Vagina (tissue), 2 donors: Measurements from ENCODE around the gene CDH24. TPM values are rescaled to one million over a fixed set of nuclear protein-coding genes. Genes with fewer than 3 reads are reported as not detected.

ENCODE experiments used
- DNase-seq, 2 donors: peaks; one replicate each; pipeline ENCODE4 v3.0.0-alpha.2; 2017; ENCODE audit errors: extremely low spot score in 2 of 2
- H3K27ac ChIP-seq: fragments of 200-600 bp; sonication (generic); one replicate; pipeline ENCODE4 v1.5.1; 2019
- H3K27me3 ChIP-seq: fragments of 200-600 bp; sonication (generic); one replicate; pipeline ENCODE4 v1.5.1; 2019
- H3K36me3 ChIP-seq, 2 donors: fragments of 200-600 bp; sonication (generic); one replicate each; pipeline ENCODE4 v1.5.1; 2017 to 2019
- H3K4me1 ChIP-seq: fragments of 200-600 bp; sonication (generic); one replicate; pipeline ENCODE4 v1.5.1; 2019
- H3K4me3 ChIP-seq, 2 donors: fragments of 200-600 bp; sonication (generic); 1 replicate in 1 of 2; 2 replicates in 1 of 2; pipeline ENCODE4 v1.5.1; 2016 to 2019
- H3K9me3 ChIP-seq: fragments of 200-600 bp; sonication (generic); one replicate; pipeline ENCODE4 v1.5.1; 2019
- POLR2A ChIP-seq, 2 donors: fragments of 450-650 bp; IDR thresholded peaks; one replicate each; pipeline ENCODE4 v1.6.1; 2017; ENCODE audit warnings: antibody characterized with exemption in 2 of 2, mild to moderate bottlenecking in 2 of 2, moderate library complexity in 2 of 2
- POLR2AphosphoS5 ChIP-seq, 2 donors: sonication (generic); formaldehyde crosslinking; IDR thresholded peaks; one replicate each; pipeline ENCODE4 v1.9.0; 2017; ENCODE audit warnings: antibody characterized with exemption in 2 of 2, mild to moderate bottlenecking in 2 of 2, low read depth in 1 of 2; ENCODE audit not compliant: insufficient read depth in 1 of 2
- intact Hi-C: fragments of 100-400 bp; cut with DNase I; formaldehyde crosslinking; loops from one replicate; pipeline ENCODE4 v1.15.1; 2023
- total RNA-seq: library from RNA; depleted of rRNA; stranded (reverse); fragments of >200 nt; gene quantifications from one replicate; pipeline ENCODE4 v1.2.3, GENCODE V29; 2016
- TF ChIP-seq, protein P1 (sequence below), 3 experiments: fragments of 450-650 bp in 2 of 3; fragments of 200-600 bp in 1 of 3; sonication (generic) in 1 of 3; IDR thresholded peaks; one replicate each; pipeline ENCODE4 v1.5.1; 2017 to 2019; ENCODE audit warnings: antibody characterized with exemption in 3 of 3, mild to moderate bottlenecking in 2 of 3, moderate library complexity in 2 of 3

The CDH24 gene
- total RNA-seq, 1 donor from 2014 or later = 5.4 TPM

DNA sequence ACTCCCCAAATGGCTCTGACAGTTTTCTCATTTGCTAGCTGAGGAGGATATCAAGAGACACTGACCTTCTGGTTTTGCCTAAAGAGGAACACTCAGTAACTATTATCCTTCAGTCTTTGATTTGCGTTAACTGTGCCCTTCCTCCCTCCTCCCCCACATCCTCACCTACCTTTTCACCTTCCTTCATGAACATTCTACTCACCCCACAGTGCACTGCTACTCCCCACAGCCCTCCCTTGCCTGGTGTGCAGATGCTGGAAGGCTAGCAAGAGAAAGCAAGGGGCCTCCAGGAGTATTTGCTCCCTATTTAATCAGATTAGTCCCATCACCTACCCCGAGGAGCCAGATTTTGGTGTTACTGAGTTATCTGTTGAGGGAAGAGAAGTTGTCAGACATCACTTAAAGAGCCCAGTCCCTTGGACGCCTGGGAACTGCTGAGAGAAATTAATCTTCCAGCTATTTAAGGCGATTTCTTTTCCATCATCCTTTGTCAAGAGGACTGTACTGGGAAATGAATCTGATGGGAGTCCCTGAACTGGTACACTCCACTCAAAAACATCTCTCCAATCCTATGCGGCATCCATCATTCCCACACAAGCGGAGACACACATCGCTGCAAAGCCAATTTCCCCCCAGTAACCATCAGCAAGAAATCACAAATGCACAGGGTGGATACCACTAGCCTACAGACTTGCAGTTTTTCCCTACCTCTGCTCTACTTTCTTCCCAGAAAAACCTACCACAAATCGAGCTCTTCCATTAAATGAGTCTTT, 34.1 kb downstream of the CDH24 start:
- no peaks in the 10 kb centered on the region for H3K4me1 ChIP-seq
- no peaks in the 10 kb centered on the region for H3K9me3 ChIP-seq
- H3K4me3 ChIP-seq = no peak overlapping the region
- DNase-seq = no peak
- H3K27ac ChIP-seq = no peak overlapping the region
- intact Hi-C loops = no loop called here
- no peaks in the 10 kb centered on the region for H3K27me3 ChIP-seq
- H3K36me3 ChIP-seq = peaks cover 0 to 16% of the 10 kb centered on the region in 2 donors
- TF ChIP-seq, protein P1, sequence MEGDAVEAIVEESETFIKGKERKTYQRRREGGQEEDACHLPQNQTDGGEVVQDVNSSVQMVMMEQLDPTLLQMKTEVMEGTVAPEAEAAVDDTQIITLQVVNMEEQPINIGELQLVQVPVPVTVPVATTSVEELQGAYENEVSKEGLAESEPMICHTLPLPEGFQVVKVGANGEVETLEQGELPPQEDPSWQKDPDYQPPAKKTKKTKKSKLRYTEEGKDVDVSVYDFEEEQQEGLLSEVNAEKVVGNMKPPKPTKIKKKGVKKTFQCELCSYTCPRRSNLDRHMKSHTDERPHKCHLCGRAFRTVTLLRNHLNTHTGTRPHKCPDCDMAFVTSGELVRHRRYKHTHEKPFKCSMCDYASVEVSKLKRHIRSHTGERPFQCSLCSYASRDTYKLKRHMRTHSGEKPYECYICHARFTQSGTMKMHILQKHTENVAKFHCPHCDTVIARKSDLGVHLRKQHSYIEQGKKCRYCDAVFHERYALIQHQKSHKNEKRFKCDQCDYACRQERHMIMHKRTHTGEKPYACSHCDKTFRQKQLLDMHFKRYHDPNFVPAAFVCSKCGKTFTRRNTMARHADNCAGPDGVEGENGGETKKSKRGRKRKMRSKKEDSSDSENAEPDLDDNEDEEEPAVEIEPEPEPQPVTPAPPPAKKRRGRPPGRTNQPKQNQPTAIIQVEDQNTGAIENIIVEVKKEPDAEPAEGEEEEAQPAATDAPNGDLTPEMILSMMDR (IDR thresholded peaks at IDR 0.05) = no peak
- TF ChIP-seq POLR2AphosphoS5 (IDR thresholded peaks at IDR 0.05; ENCODE audit: insufficient read depth in 1 of 2, low read depth in 1 of 2) (no peak), POLR2A (IDR thresholded peaks at IDR 0.05) (no peak)

DNA sequence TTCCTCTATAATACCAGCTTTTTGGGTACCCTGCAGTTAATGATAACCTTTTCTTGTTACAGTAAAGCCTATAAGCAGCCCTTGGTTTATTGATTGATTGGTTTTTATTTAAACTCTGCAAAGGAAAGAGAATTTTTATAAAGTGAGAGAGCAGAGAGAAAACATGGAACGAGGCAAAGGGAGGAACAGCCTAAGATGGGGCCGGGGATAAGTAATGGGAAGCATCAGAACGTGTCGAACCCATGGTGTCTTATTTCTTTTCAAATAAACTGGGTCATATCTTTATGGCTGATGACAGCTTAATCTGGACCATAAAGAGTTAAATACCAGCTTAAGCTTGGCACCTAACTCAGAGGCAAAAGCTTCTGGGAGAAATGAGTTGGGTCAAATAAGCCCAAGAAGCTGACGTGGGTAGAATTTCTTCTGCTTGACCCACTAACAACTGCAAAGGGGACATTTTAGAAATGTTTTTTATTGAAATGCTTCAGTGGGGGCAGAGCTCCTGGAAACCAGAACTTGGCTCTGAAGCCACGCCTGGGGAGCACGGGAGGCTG, 35.4 kb downstream of the CDH24 start:
- Histone ChIP-seq H3K27ac (no peak overlapping the region), H3K36me3 (peaks cover 0 to 16% of the 10 kb centered on the region in 2 donors), H3K4me1 (no peaks in the 10 kb centered on the region), H3K4me3 (no peak overlapping the region), H3K9me3 (no peaks in the 10 kb centered on the region), H3K27me3 (no peaks in the 10 kb centered on the region)
- intact Hi-C loops = no loop called here
- no peak for TF ChIP-seq POLR2A (IDR thresholded peaks at IDR 0.05)
- TF ChIP-seq POLR2AphosphoS5 (IDR thresholded peaks at IDR 0.05; ENCODE audit: insufficient read depth in 1 of 2, low read depth in 1 of 2) = no peak
- TF ChIP-seq, protein P1 (IDR thresholded peaks at IDR 0.05) = no peak
- DNase-seq = no peak

DNA sequence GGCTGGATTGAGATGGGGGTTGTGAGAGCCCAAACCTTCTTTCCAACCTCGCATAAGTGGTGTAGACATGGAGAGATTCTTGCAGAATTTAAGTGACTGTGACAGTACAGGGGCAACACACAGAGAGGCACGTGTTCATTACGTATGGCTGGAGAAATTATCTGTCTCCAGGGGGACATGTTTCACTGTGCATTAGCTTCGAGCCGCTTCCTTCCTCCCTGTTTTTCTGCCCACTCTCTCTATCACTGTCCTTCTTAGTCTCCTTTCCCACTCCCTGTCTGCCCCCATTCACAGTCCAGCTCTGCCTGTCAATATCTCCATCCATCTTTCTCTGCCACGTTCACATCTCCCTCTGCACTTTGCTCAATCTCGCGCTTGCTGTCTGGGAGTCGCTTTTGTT, 35.9 kb downstream of the CDH24 start:
- TF ChIP-seq POLR2A (IDR thresholded peaks at IDR 0.05) (no peak), POLR2AphosphoS5 (IDR thresholded peaks at IDR 0.05; ENCODE audit: insufficient read depth in 1 of 2, low read depth in 1 of 2) (no peak)
- TF ChIP-seq, protein P1 (IDR thresholded peaks at IDR 0.05) = no peak
- intact Hi-C loops = no loop called here
- H3K4me1 ChIP-seq = no peaks in the 10 kb centered on the region
- peaks cover 0 to 16% of the 10 kb centered on the region in 2 donors for H3K36me3 ChIP-seq
- no peak overlapping the region for H3K4me3 ChIP-seq
- H3K9me3 ChIP-seq = no peaks in the 10 kb centered on the region
- no peak overlapping the region for H3K27ac ChIP-seq
- no peaks in the 10 kb centered on the region for H3K27me3 ChIP-seq
- no peak for DNase-seq

DNA sequence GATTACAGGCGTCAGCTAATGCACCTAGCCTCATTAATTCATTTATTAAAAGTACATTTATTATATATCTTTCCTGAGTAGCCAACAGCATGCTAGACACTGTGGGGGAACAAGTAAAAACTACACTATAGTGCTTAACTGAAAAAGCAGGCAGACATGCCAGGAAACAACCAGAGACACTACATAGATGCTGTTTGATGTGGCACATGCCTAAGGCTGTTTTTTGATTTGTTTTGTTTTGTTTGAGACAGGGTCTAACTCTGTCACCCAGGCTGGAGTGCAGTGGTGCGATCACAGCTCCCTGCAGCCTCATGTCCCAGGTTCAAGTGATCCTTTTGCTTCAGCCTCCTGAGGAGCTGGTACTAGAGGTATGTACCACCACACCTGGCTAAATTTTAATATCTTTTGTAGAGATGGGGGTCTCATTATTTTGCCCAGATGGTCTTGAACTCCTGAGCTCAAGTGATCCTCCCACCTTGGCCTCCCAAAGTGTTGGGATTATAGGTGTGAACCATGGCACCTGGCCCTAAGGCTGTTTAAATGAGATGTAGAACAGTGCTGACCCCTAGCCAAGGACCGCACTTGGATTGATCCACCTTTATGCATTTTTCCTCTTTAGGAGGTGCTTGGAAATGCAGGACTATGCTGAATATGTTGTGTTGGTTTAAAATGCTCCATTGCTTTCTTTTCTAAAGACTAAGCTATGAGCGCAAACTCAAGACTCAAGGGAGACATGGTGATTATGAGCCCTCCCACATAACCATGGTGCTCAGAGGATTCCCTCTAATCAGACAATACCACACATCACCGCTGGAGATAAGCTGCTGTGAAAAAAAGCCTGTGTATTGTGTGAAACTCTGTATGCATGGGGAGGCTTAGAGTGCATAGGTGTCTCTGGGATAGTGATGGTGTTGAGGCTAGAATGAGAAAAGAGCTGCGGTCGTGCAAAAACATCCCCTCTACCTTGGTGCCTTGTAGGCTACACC, 36.9 kb downstream of the CDH24 start:
- Histone ChIP-seq H3K27ac (no peak overlapping the region), H3K4me3 (no peak overlapping the region), H3K27me3 (no peaks in the 10 kb centered on the region), H3K9me3 (no peaks in the 10 kb centered on the region), H3K36me3 (peaks cover 0 to 8% of the 10 kb centered on the region in 2 donors), H3K4me1 (no peaks in the 10 kb centered on the region)
- TF ChIP-seq, protein P1 (IDR thresholded peaks at IDR 0.05) = no peak
- no peak for TF ChIP-seq POLR2AphosphoS5 (IDR thresholded peaks at IDR 0.05; ENCODE audit: insufficient read depth in 1 of 2, low read depth in 1 of 2)
- TF ChIP-seq POLR2A (IDR thresholded peaks at IDR 0.05) = no peak
- intact Hi-C loops = no loop called here
- DNase-seq = no peak
